ENCODE measurements around the gene PTK7.
"Not testable (repeated sequence)": the region's sequence is repeated elsewhere in the genome, so short reads cannot be mapped to it uniquely, and the experiment has no call there.

The PTK7 gene

DNA sequence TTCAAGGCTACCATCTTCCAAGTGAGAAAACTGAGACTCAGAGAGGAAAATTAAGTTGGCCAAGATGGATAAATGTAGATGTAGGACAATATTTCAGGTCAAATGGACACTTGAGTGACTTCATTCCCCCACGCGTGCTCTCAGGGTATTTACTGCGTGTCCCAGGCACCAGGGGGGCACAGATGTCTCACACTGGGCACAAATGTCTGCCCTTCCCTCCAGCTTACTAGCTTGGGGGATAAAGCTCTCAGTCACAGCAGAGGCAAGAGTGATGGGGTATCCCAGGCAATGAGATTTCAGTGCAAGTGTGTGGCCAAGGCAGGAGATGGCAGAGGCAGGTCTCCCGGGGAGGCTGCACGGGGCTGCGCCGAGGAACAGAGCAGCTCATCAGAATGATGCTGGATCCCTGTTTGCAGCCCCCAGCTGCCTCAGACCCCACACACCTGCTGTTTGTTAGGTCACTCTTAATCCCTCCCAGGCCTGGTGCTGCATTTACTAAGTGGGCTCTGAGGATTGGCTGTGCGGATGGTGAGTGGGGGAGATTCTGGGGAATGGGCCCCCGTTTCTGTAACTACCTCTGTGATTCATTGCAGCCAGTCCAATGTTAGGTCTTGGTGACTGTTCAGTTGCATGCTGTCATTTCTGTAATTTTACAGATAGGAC, 44.1 kb downstream of the PTK7 start:
- DNase-seq, result no peak

- DNase-seq, result no peak
These were observed 45.1 kb downstream of the PTK7 start for GRCh38 chr6:43120944-43121913.

GRCh38 chr6:43122146-43122545, 46.0 kb downstream of the PTK7 start:
- DNase-seq, result no peak

DNA sequence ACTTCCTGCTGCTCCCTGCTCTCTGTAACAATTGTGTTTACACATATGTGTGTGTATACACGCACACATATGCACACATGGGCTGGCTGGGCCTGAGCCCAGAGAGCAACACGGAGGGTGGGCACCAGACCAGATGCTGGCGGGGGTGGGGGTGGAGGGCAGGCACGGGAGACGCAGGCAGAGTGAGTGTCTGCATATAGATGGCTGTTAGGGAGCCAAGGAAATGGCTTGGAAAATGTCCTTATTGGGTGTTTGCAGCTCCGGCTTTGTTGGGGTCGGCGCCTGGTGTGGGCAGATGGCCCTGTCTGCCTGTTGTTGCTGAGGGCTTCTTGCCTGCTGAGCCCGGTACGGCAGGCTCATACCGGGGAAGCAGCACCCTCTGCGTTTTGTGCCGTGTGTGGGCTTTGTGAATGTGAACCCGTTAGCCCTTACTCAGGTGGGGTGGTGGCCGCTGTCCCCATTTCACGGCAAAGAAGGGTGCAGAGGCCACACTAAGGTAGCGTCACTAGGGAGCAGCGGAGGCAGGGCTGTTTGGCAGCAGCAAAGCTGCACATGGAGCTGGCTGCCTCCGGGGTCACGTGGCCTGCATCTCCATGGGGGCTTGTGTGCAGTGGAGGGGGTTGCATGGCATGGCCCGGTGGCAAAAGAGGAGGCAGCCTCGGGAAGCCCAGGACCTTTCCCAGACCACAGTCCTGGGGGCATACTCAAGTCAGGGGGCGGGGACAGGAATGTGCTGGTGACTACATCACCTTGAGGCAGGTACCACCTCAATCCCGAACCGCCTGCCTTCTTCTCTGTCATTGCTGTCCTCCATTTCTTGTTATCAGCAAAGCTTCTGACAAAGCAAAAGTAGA, 47.6 kb downstream of the PTK7 start:
- DNase-seq, result no peak

GRCh38 chr6:43124481-43124880, 48.4 kb downstream of the PTK7 start:
- no peak for DNase-seq

GRCh38 chr6:43125119-43125518, 49.0 kb downstream of the PTK7 start:
- no peak for DNase-seq

GRCh38 chr6:43125555-43125954, 49.4 kb downstream of the PTK7 start:
- no peak for DNase-seq

DNA sequence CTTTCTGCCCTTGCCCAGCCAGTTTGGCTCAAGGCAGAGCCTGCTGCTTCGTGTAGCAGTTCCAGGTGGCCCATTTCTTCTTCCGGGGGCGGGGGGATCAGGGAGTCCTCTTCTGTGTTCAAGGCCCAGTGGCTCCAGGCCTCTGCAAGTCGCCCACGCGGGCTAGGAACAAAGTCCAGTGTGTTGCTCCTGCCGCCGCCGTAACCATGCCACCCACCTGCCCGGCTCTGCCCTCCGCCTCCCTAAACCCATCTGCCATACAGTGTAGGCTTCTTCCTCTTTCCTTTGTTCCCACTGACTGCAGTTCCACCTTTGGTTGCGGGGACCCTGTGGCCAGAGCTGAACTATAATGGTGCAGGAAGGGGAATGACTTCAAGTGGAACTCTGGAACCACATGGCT, 51.1 kb downstream of the PTK7 start:
- DNase-seq, result no peak

- DNase-seq, result no peak
These were observed 51.8 kb downstream of the PTK7 start for GRCh38 chr6:43127877-43128276.

DNA sequence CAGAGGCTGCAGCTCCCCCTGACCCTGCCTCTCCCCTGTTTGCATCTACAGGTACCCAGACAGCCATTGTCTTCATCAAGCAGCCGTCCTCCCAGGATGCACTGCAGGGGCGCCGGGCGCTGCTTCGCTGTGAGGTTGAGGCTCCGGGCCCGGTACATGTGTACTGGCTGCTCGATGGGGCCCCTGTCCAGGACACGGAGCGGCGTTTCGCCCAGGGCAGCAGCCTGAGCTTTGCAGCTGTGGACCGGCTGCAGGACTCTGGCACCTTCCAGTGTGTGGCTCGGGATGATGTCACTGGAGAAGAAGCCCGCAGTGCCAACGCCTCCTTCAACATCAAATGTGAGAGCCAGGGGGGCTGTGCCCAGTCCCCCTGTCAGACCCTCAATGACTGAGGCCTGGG, 52.8 kb downstream of the PTK7 start:
- DNase-seq, result no peak

- peak in 1 of 2 experiments; percentile 6 for DNase-seq
These were observed 53.5 kb downstream of the PTK7 start for GRCh38 chr6:43129434-43130194.

DNA sequence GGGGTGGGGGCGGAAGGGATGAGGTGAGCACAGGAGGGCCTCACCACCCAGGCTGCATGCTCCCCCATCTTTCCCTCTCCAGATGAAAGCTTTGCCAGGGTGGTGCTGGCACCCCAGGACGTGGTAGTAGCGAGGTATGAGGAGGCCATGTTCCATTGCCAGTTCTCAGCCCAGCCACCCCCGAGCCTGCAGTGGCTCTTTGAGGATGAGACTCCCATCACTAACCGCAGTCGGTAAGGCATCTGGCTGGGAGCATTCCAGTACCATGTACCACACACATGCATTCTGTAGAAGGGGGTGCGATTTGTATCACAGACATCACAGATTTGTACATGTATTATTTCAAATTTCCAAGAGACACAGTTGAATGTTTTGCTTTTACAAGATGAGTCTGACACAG, 54.3 kb downstream of the PTK7 start:
- DNase-seq, result no peak

DNA sequence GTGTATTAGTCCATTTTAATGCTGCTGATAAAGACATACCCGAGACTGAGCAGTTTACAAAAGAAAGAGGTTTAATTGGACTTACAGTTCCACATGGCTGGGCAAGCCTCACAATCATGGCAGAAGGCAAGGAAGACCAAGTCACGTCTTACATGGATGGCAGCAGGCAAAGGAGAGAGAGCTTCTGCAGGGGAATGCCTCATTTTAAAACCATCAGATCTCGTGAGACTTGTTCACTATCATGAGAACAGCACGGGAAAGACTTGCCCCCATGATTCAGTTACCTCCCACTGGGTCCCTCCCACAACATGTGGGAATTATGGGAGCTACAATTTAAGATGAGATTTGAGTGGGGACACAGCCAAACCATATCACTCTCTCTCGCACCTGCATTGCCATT, 55.3 kb downstream of the PTK7 start:
- not testable (repeated sequence) for DNase-seq

DNA sequence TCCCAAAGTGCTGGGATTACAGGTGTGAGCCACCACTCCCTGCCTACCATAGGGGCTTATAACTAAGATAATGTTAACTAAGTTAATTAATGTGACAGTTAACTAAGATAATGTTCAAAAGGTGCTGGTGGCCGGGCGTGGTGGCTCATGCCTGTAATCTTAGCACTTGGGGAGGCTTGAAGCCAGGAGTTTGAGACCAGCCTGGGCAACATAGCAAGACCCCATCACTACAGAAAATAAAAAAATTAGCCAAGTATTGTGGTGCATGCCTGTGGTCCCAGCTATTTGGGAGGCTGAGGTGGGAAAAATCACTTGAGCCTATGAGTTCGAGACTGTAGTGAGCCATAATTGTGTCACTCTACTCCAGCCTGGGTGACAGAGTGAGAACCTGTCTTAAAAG, 62.2 kb downstream of the PTK7 start:
- no peak for DNase-seq

DNA sequence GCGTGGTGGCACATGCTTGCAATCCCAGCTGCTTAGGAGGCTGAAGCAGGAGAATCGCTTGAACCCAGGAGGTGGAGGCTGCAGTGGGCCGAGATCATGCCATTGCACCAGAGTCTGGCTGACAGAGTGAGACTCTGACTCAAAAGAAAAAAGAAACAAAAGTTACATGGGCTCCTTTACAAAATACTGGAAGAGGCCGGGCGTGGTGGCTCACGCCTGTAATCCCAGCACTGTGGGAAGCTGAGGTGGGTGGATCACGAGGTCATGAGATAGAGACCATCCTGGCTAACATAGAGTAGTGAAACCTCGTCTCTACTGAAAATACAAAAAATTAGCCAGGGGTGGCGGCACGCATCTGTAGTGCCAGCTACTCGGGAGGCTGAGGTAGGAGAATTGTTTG, 63.9 kb downstream of the PTK7 start:
- not testable (repeated sequence) for DNase-seq

GRCh38 chr6:43141644-43142043, 65.5 kb downstream of the PTK7 start:
- DNase-seq, result no peak

DNA sequence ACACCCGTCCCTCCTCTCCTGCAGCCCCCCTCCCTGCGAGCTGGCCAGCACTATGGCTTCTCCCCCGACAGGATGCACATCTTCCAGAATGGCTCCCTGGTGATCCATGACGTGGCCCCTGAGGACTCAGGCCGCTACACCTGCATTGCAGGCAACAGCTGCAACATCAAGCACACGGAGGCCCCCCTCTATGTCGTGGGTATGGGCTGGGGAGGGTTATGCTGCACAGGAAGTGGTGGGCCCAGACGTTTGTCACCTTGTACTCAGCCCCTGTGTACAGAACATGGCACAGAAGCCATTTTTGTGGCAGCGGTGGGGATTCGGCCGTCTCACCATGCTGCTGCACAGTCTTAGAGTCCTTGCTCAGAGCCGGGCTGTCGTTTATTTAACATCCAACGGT, 66.0 kb downstream of the PTK7 start:
- DNase-seq, result no peak

GRCh38 chr6:43143235-43144128, 67.4 kb downstream of the PTK7 start:
- peak; percentile 56 to 74 for DNase-seq

DNA sequence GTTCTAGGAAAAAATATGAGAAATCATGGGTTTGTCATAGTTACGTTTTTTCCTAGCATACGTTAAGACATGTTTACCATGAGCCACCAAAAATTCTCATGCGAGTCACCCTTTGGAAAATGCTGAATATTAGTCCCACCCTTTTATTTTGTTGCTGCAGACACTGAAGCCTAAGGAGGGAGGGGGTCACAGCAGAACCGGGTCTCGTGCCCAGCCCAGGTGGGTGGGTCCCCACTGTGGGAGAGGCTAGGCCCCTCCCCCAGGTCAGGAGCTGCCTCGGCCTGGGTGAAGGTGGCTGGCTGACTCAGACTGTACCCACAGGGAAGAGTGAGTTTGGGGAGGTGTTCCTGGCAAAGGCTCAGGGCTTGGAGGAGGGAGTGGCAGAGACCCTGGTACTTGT, 68.8 kb downstream of the PTK7 start:
- DNase-seq, result no peak

GRCh38 chr6:43146261-43146660, 70.1 kb downstream of the PTK7 start:
- no peak for DNase-seq
